Measurements from ENCODE around the gene ATP1A2.

DNA sequence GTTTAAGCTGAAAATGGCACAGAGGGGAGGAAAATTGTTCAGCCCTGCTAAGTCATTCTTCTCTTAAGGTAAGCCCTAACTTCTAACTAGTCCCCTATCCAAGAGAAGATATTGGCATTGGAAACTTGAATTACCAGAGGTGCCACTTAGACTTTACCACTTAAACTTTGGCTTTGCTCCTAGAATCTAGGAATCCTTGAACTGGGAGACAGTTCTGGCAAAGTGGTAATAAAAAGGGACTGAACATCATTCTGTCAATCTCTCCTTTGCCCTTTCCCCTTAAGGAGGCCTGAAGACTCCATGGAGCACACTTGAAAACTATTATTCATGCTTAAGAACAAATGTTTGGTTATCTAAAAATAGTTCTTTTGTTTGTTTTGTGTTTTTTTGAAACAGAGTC, 44.3 kb downstream of the ATP1A2 start:
- no peak for TF ChIP-seq MAX (IDR thresholded peaks at IDR 0.05)
- no peak for TF ChIP-seq CTCF (IDR thresholded peaks at IDR 0.05; ENCODE audit: control extremely low read depth in 1 of 3, insufficient read depth in 1 of 3, low read depth in 1 of 3, low read length in 3 of 3)
- no peak for TF ChIP-seq POLR2A (IDR thresholded peaks at IDR 0.05; ENCODE audit: control extremely low read depth in 1 of 2, low read depth in 2 of 2, low read length in 2 of 2)
- no peak for TF ChIP-seq CREB1 (IDR thresholded peaks at IDR 0.05)
- TF ChIP-seq EZH2 (IDR thresholded peaks at IDR 0.05; ENCODE audit: low read depth, low read length, severe bottlenecking), result no peak
- no peak for TF ChIP-seq SP2 (IDR thresholded peaks at IDR 0.05; ENCODE audit: low read length)
- no peak for TF ChIP-seq YY1 (IDR thresholded peaks at IDR 0.05; ENCODE audit: low read depth, low read length)
- no peak for TF ChIP-seq BRCA1 (IDR thresholded peaks at IDR 0.05; ENCODE audit: low read depth, low read length)
- no peak for TF ChIP-seq ASH2L (IDR thresholded peaks at IDR 0.05; ENCODE audit: low read length)
- no peak for TF ChIP-seq BCL11A (IDR thresholded peaks at IDR 0.05; ENCODE audit: low read depth in 2 of 2, low read length in 2 of 2)
- TF ChIP-seq ATF3 (IDR thresholded peaks at IDR 0.05; ENCODE audit: insufficient read depth, low read depth, low read length), result no peak
- no peak for TF ChIP-seq JUN (IDR thresholded peaks at IDR 0.05; ENCODE audit: low read depth, low read length)
- no peak for TF ChIP-seq GABPA (IDR thresholded peaks at IDR 0.05; ENCODE audit: borderline replicate concordance, insufficient read depth, low read length)
